BE2C (cell line): Measurements from ENCODE around the gene RFXANK. TPM values are rescaled to one million over a fixed set of nuclear protein-coding genes. Genes with fewer than 3 reads are reported as not detected.

Experiments used
- DNase-seq: peaks from one replicate; pipeline ENCODE4 v3.0.0-alpha.2; 2020
- H3K27me3 ChIP-seq: fragments of 250-450 bp; sonication (Bioruptor Pico); 2 replicates; pipeline ENCODE4 v1.5.1; 2020; ENCODE audit warnings: mild to moderate bottlenecking
- H3K36me3 ChIP-seq: fragments of 250-450 bp; sonication (Bioruptor Pico); 2 replicates; pipeline ENCODE4 v1.5.1; 2020; ENCODE audit warnings: mild to moderate bottlenecking
- H3K4me1 ChIP-seq: fragments of 250-450 bp; sonication (Bioruptor Pico); 2 replicates; pipeline ENCODE4 v1.5.1; 2020
- H3K4me3 ChIP-seq: 2 replicates; pipeline ENCODE4 v1.5.1; 2011; ENCODE audit warnings: low read depth, low read length
- H3K9me3 ChIP-seq: fragments of 250-450 bp; sonication (Bioruptor Pico); 2 replicates; pipeline ENCODE4 v1.5.1; 2020
- polyA plus RNA-seq: library from polyadenylated mRNA; unstranded; fragments of >200 nt; gene quantifications from one replicate; pipeline ENCODE4 v1.2.1, GENCODE V29; 2012; ENCODE audit warnings: low read depth, missing spikeins; ENCODE audit not compliant: insufficient read length, insufficient read depth
- TF ChIP-seq, protein P1 (sequence below): IDR thresholded peaks from 2 replicates; pipeline ENCODE4 v1.5.1; 2012; ENCODE audit warnings: mild to moderate bottlenecking, low read depth, low read length

RFXANK gene, protein sequence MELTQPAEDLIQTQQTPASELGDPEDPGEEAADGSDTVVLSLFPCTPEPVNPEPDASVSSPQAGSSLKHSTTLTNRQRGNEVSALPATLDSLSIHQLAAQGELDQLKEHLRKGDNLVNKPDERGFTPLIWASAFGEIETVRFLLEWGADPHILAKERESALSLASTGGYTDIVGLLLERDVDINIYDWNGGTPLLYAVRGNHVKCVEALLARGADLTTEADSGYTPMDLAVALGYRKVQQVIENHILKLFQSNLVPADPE
- 90.7 TPM for polyA plus RNA-seq

DNA sequence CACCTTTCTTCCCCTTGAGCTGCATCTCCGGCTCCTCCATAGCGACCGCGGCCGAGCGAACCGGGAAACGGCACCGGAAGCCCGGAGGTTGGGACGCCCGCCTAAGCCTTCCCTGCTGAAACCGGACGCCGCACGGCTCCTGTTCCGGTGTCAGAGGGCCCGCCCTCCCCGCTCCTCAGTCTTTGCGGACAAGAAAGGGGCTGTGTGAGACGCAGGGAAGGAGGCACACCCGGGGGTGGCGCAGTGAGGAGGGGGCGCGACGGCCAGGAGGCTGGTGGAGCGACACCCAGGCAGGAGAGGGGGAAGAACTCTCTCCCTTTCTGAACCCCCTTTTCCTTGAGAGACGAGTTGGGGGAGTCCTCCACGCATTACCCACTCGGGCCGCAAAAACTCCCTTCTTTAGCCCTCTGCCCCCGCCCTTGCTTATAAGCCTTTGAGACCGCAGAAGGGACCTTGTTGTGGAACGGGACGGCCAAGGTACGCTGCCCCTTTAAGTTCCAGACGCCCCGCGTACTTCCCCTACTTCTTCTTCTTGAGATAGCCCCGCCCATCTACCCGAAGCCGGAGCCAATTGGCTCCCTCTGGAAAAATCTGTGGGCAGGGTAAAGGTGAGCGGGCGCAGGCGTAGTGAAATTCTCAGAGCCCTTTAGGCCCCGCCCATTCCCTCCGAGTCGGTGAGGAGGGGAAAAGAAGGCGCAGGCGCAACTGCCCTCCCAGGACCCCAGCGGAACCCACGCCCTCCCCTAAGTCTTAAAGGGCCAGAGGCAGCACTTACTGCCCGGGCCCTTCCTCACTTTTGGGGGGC lies at the start of gene RFXANK, which contains the start of gene BORCS8:
RFXANK (plus strand) TSS at position 181 of the 805 bp plus-strand sequence. CDS start 1,689 bp downstream, outside the sequence.
BORCS8 (minus strand) TSS at position 75 of the 805 bp plus-strand sequence; CDS start at position 40, 35 bp downstream.
- TF ChIP-seq, protein P1, sequence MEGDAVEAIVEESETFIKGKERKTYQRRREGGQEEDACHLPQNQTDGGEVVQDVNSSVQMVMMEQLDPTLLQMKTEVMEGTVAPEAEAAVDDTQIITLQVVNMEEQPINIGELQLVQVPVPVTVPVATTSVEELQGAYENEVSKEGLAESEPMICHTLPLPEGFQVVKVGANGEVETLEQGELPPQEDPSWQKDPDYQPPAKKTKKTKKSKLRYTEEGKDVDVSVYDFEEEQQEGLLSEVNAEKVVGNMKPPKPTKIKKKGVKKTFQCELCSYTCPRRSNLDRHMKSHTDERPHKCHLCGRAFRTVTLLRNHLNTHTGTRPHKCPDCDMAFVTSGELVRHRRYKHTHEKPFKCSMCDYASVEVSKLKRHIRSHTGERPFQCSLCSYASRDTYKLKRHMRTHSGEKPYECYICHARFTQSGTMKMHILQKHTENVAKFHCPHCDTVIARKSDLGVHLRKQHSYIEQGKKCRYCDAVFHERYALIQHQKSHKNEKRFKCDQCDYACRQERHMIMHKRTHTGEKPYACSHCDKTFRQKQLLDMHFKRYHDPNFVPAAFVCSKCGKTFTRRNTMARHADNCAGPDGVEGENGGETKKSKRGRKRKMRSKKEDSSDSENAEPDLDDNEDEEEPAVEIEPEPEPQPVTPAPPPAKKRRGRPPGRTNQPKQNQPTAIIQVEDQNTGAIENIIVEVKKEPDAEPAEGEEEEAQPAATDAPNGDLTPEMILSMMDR, result no peak
- peak within 1 kb of the TSS; percentile 100 for H3K4me3 ChIP-seq
- H3K36me3 ChIP-seq, result peaks cover 5% of the 10 kb centered on the region; the same call in 1 of the 2 replicates
- H3K27me3 ChIP-seq, result no peaks in the 10 kb centered on the region
- peak; percentile 99 for DNase-seq
- H3K4me1 ChIP-seq, result no peaks in the 10 kb centered on the region
- H3K9me3 ChIP-seq, result no peaks in the 10 kb centered on the region

DNA sequence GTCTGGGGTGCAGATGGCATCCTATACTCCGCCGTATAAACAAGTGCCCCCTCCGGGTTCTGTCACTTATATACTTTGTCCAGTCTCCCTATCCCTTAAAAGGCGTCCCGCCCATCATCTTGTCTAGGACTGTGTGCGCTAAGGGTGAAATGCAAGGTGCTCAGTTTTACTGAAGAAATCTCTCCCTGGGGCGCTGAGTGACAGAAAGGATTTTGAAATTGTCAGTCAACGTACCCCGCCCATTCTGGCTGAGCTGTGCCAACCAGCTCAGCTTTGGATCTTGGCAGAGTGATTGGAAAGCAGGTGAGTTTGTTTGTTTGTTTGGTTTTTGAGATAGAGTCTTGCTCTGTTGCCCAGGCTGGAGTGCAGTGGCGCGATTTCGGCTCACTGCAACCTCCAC lies 49.7 kb upstream of the RFXANK start:
- Histone ChIP-seq H3K4me3 (no peak overlapping the region), H3K4me1 (no peaks in the 10 kb centered on the region)
- DNase-seq, result no peak

DNA sequence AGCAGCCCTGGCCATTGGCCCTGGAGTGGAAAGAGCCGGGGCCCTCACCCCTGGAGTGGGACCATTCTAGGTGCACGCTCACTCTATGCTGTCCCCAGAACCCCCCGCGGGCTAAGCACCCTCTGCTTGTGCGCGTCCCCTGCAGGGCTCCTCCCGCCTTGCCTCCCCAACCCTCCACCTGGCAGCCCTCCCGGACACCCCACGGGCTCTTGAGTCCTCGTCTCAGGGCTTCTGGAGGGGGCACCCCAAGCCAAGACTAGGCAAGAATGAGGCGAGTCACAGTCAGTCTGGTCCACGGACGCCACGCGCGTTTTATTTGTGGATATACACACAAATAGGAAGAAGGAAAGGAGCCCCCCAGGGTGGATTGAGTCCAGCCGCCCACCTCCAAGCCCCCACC lies 46.8 kb upstream of the RFXANK start:
- no peak for DNase-seq
- Histone ChIP-seq H3K9me3 (no peaks in the 10 kb centered on the region), H3K27me3 (no peaks in the 10 kb centered on the region), H3K36me3 (no peaks in the 10 kb centered on the region), H3K4me1 (no peaks in the 10 kb centered on the region), H3K4me3 (no peak overlapping the region)
- TF ChIP-seq, protein P1, result no peak

More for the DNA sequence above, 49.7 kb upstream of the RFXANK start:
- H3K9me3 ChIP-seq, result no peaks in the 10 kb centered on the region
- H3K27me3 ChIP-seq, result no peaks in the 10 kb centered on the region
- TF ChIP-seq, protein P1, result no peak
- no peaks in the 10 kb centered on the region for H3K36me3 ChIP-seq

DNA sequence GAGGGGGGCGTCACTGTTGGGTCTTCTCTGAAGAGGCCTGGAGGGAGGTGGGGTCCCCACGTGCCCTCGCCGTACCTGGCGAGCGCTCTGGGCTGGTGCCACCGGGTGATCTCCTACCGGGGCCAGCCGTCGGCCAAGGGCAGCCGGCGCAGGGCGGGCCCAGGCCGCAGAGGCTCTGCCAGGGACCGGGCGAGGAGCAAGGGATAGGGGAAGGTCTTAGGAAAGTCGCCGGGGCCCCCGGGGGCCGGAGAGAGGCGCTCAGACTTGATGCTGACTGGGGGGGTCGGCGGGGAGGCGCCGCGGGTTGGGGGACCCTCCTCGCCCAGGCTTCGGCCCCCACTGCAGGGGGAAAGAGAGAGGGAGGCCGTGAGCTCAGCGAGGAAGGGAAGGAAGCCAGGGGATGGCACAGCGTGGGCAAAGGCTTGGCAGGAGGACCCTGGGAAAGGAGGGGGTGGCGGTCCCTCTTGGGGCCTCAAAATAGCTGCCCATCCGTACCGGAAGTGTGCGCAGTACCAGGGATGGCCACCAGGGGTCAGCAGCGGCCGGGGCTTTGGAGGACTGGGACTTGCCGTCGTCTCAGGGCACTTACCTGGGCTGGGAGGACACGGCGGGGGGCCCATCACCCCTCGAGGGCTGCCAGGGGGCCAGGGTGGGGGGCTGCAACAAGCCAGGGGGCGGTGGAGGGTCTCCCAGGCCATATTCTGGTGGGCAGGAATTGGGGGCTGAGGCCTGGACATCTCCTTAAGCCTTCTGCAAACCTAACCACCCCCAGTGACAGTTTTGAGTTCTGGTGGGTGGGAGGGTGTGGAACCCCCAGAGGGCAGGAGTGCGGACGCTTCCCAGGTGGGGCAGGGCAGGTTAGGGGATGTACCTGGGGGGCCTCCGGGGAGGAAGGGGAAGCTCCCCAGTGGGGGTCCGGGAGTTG lies 46.1 kb upstream of the RFXANK start:
- TF ChIP-seq, protein P1, result peak; percentile 90

DNA sequence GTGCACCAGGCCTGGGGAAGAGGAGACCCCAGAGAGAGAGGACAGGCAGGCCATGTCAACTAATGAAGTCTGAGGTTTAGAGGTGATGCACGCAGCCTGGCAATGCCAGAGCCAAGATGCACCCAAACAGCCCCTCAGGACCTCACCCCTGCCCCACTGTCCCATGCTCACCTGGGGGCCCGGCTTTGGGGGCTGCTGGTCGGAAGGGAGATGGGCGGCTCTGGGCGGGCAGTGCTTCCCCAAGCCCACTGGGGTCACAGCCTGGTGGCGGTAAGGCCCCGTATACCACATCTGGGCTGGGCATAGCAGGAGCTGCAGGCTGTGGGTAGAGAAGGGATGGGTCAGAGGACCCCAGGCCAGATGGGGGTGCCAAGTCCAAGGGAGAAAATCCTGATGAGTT lies 45.2 kb upstream of the RFXANK start:
- TF ChIP-seq, protein P1, result no peak
- Histone ChIP-seq H3K4me3 (no peak overlapping the region), H3K27me3 (no peaks in the 10 kb centered on the region), H3K9me3 (no peaks in the 10 kb centered on the region), H3K4me1 (no peaks in the 10 kb centered on the region), H3K36me3 (no peaks in the 10 kb centered on the region)
- no peak for DNase-seq

More for the DNA sequence above, 46.1 kb upstream of the RFXANK start:
- Histone ChIP-seq H3K36me3 (no peaks in the 10 kb centered on the region), H3K9me3 (no peaks in the 10 kb centered on the region), H3K27me3 (no peaks in the 10 kb centered on the region), H3K4me1 (no peaks in the 10 kb centered on the region), H3K4me3 (no peak overlapping the region)
- DNase-seq, result peak; percentile 82
